Aorta (tissue), 5 donors: ENCODE results near the gene SOHLH2. TPM values are rescaled to one million over a fixed set of nuclear protein-coding genes. Genes with fewer than 3 reads are reported as not detected.

ENCODE experiments used
- ATAC-seq: fragments of 200-7000 bp; cut with Tn5 transposase; one replicate; pipeline ENCODE4 v1.9.1; 2022; ENCODE audit warnings: moderate library complexity; ENCODE audit not compliant: low FRiP score
- DNase-seq, 2 donors: peaks; one replicate each; pipeline ENCODE4 v3.0.0-alpha.2; 2020
- H3K27ac ChIP-seq, 2 donors: one replicate each; pipeline ENCODE4 v1.5.1; 2013; ENCODE audit warnings: low read length in 2 of 2, mild to moderate bottlenecking in 2 of 2, moderate library complexity in 2 of 2, control low read depth in 1 of 2, inconsistent platforms in 1 of 2, low read depth in 1 of 2
- H3K27me3 ChIP-seq, 2 donors: one replicate each; pipeline ENCODE4 v1.6.1; 2013; ENCODE audit warnings: control low read depth in 1 of 2, low read length in 1 of 2, mild to moderate bottlenecking in 1 of 2, moderate library complexity in 1 of 2; ENCODE audit not compliant: insufficient read depth in 2 of 2, control insufficient read depth in 1 of 2
- H3K36me3 ChIP-seq, 2 donors: one replicate each; pipeline ENCODE4 v1.6.1; 2013; ENCODE audit warnings: control low read depth in 1 of 2, low read length in 1 of 2, mild to moderate bottlenecking in 1 of 2; ENCODE audit not compliant: insufficient read depth in 2 of 2, control insufficient read depth in 1 of 2
- H3K4me1 ChIP-seq, 2 donors: one replicate each; pipeline ENCODE4 v1.6.1; 2013; ENCODE audit warnings: low read length in 2 of 2, control low read depth in 1 of 2, mild to moderate bottlenecking in 1 of 2, moderate library complexity in 1 of 2; ENCODE audit not compliant: insufficient read depth in 2 of 2, control insufficient read depth in 1 of 2
- H3K4me3 ChIP-seq, 2 donors: one replicate each; pipeline ENCODE4 v1.5.1; 2013; ENCODE audit warnings: low read length in 2 of 2, control low read depth in 1 of 2, mild to moderate bottlenecking in 1 of 2
- H3K9me3 ChIP-seq: one replicate; pipeline ENCODE4 v1.6.1; 2013; ENCODE audit warnings: mild to moderate bottlenecking, low read length; ENCODE audit not compliant: control insufficient read depth
- WGBS, 2 donors: extraction: QIAGEN DNeasy Blood & Tissue Kit; methylation state at CpG; one replicate each; pipeline ENCODE4 v1.1.7; 2013; 5-methylcytosine and 5-hydroxymethylcytosine counted together
- intact Hi-C, 2 donors: fragments of 100-400 bp; cut with DNase I; formaldehyde crosslinking; loops; one replicate each; pipeline versions ENCODE4 v1.14.2 to v1.15.0; 2022
- polyA plus RNA-seq, 2 donors: library from polyadenylated mRNA; stranded (reverse); fragments of 200-250 nt; gene quantifications; one replicate each; pipeline ENCODE4 v1.2.3, GENCODE V29; 2013
- total RNA-seq, 2 donors: library from RNA; stranded (reverse); fragmentation: NEBNext Ultra II Directional; extraction: Animal tissue kit (Norgen Biotek cat#: 25700); gene quantifications; one replicate each; pipeline ENCODE4 v1.2.1, GENCODE V29; 2021
- donor health status: healthy with polysubstance abuse.
- donor health status: Bipolar disorder and iron deficiency.
- donor health status: DM: no; HTN: no; CAD: no.
- donor health status: DM: no; HTN: no; CAD: no.
- donor health status: DM: yes; HTN: yes; CAD: no.

Gene SOHLH2
- total and polyA plus RNA-seq, 4 donors, result 0.63 TPM; not detected in 3

- intact Hi-C loops, result no loop called here
- 94% methylated on average over 4 of the region's 4 CpGs for WGBS, 2 donors
- Histone ChIP-seq H3K27ac (no peak overlapping the region), H3K4me3 (no peak overlapping the region), H3K27me3 (no peaks in the 10 kb centered on the region), H3K36me3 (no peaks in the 10 kb centered on the region), H3K4me1 (no peaks in the 10 kb centered on the region), H3K9me3 (peaks cover 2% of the 10 kb centered on the region)
- DNase-seq (no peak), ATAC-seq (no peak)
Measured at GRCh38 chr13:36210738-36211137, 3.6 kb downstream of the SOHLH2 start.

DNA sequence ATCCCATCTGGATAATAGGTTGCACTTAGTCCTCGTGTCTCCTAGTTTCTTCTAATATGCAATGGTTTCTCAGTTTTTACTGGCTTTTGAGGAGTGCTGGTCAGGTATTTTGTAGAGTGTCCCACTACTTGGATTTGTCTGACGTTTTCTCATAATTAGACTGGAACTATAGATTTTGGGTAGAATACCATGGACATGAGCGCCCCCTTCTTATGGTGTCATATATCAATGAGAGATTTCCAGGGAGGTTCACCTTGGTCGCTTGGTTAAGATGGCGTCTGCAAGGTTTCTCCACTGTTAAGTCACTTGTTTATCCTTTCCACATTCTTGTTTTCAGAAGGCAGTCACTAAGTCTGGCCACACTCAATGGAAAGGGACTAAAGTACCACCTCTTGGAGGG, 6.7 kb downstream of the SOHLH2 start:
- DNase-seq (no peak), ATAC-seq (no peak)
- H3K36me3 ChIP-seq, result no peaks in the 10 kb centered on the region
- H3K4me1 ChIP-seq, result no peaks in the 10 kb centered on the region
- 74 to 80% methylated on average over 5 of the region's 5 CpGs for WGBS, 2 donors
- H3K27me3 ChIP-seq, result no peaks in the 10 kb centered on the region
- peaks cover 2% of the 10 kb centered on the region for H3K9me3 ChIP-seq
- no peak overlapping the region for H3K27ac ChIP-seq
- no peak overlapping the region for H3K4me3 ChIP-seq
- intact Hi-C loops, result no loop called here

DNA sequence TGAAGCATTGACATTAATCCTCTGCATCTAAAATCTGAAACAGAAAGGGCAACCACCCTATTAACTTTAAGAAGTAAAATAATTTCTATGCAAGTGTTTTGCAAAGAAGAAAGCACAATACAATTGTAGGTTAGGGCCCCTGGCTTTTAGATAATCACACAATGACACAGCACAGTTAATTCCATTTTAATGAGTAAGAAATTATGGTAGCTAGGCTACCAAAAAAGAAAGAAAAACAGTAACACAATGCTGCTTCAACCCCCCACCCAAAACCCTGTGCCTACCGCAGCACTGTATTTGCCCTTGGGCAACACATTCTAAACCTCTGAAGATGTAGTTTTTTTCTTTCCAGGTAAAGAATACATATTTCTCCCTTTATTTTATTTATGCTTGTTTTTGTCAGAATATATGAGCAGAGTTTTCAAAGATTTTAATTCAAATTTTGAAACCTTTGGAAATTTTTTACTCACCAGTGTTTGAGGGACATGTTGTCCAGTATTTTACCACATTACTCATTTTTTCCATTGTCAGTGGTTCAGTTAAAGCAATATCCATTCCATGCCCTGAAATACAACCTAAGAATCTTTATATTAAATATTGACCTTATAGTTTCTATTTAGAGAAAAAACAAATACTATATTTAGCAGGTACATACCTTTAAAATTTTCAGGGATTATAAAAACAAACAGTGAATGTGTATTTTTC, 21.1 kb downstream of the SOHLH2 start:
- no peaks in the 10 kb centered on the region for H3K9me3 ChIP-seq
- DNase-seq (no peak), ATAC-seq (no peak)
- no peaks in the 10 kb centered on the region for H3K4me1 ChIP-seq
- no peaks in the 10 kb centered on the region for H3K27me3 ChIP-seq
- H3K36me3 ChIP-seq, result no peaks in the 10 kb centered on the region
- no peak overlapping the region for H3K27ac ChIP-seq
- no peak overlapping the region for H3K4me3 ChIP-seq
- 85 to 90% methylated on average over 1 of the region's 1 CpG for WGBS, 2 donors
- intact Hi-C loops, result no loop called here

GRCh38 chr13:36192166-36192565, 22.2 kb downstream of the SOHLH2 start:
- no peak overlapping the region for H3K27ac ChIP-seq
- H3K4me3 ChIP-seq, result no peak overlapping the region
- H3K4me1 ChIP-seq, result no peaks in the 10 kb centered on the region
- ATAC-seq, result no peak
- no peak for DNase-seq
- WGBS, 2 donors, result 86 to 90% methylated on average over 6 of the region's 6 CpGs
- no peaks in the 10 kb centered on the region for H3K9me3 ChIP-seq
- no peaks in the 10 kb centered on the region for H3K27me3 ChIP-seq
- no peaks in the 10 kb centered on the region for H3K36me3 ChIP-seq
- intact Hi-C loops, result no loop called here

DNA sequence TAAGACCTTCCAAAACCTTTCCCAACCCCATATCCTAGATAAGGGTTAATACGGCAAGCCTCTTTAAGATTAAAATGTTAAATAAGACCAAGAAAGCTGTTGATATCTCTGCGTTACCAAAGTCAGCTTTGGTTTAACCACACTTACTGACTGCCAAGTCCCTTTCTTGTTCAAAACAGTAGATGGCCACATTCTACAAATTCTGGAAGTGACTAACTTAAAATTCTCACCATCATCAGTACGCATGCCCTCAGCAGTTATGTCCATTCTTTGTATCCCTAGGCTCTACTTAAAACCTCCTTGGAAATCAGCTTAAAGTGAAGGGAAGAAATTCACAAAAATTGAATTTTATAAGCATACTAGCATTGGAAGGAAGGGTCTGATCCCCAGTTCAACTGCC, 23.6 kb downstream of the SOHLH2 start:
- DNase-seq (no peak), ATAC-seq (no peak)
- intact Hi-C loops, result no loop called here

DNA sequence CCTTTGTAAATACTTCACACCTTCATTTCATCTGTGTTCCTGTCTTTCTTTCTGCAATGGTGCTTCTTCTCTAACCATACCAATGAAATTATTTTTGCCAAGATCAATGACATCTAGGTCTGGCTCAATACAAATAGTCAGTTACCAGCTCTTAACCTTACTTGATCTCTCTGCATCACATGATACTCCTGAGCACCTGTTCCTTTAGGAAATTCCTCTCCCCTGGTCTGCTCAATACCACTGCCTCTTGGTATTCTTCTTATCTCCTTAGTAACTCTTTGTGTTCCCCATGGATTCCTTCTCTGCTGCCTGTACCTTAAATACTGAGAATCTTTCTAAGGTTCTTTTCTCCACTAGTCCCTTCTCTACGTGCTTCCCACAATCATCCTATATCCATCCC, 25.9 kb downstream of the SOHLH2 start:
- Histone ChIP-seq H3K4me1 (no peaks in the 10 kb centered on the region), H3K9me3 (no peaks in the 10 kb centered on the region), H3K27me3 (no peaks in the 10 kb centered on the region), H3K27ac (no peak overlapping the region), H3K4me3 (no peak overlapping the region), H3K36me3 (no peaks in the 10 kb centered on the region)
- intact Hi-C loops, result no loop called here
- DNase-seq, result no peak
- 95 to 97% methylated on average over 1 of the region's 1 CpG for WGBS, 2 donors
- ATAC-seq, result no peak

More for the DNA sequence above, 23.6 kb downstream of the SOHLH2 start:
- Histone ChIP-seq H3K9me3 (no peaks in the 10 kb centered on the region), H3K36me3 (no peaks in the 10 kb centered on the region), H3K27me3 (no peaks in the 10 kb centered on the region), H3K27ac (no peak overlapping the region), H3K4me3 (no peak overlapping the region), H3K4me1 (no peaks in the 10 kb centered on the region)
- 75 to 80% methylated on average over 3 of the region's 3 CpGs for WGBS, 2 donors

- no peaks in the 10 kb centered on the region for H3K36me3 ChIP-seq
- ATAC-seq, result no peak
Measured at GRCh38 chr13:36183901-36184300, 30.5 kb downstream of the SOHLH2 start.

DNA sequence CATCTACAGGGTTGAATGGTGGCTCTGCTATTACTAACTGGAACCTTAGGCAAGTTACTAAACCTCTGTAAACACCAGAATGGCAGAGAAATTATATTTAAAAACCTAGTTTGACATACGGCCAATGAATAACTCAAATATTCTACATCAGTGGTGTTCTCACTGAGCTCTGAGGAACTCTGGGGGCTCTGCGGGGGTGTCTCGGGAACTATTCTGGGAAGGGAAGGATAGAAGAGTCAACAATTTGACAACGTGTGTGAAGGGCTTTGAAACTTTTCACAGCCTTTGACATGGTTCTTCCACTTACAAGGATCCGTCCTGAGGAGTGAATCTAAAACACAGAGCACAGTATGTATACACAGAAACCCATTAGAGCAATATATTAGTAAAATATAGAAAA, 38.7 kb downstream of the SOHLH2 start:
- intact Hi-C loops, result no loop called here
- H3K9me3 ChIP-seq, result no peaks in the 10 kb centered on the region
- no peaks in the 10 kb centered on the region for H3K27me3 ChIP-seq
- WGBS, 2 donors, result 48 to 56% methylated on average over 5 of the region's 5 CpGs
- no peaks in the 10 kb centered on the region for H3K4me1 ChIP-seq
- DNase-seq (no peak), ATAC-seq (no peak)
- no peak overlapping the region for H3K27ac ChIP-seq
- no peaks in the 10 kb centered on the region for H3K36me3 ChIP-seq
- H3K4me3 ChIP-seq, result no peak overlapping the region

More at GRCh38 chr13:36183901-36184300, 30.5 kb downstream of the SOHLH2 start:
- H3K27me3 ChIP-seq, result no peaks in the 10 kb centered on the region
- H3K4me3 ChIP-seq, result no peak overlapping the region
- no peaks in the 10 kb centered on the region for H3K4me1 ChIP-seq
- H3K9me3 ChIP-seq, result no peaks in the 10 kb centered on the region
- intact Hi-C loops, result no loop called here
- H3K27ac ChIP-seq, result no peak overlapping the region
- no peak for DNase-seq

- DNase-seq (no peak), ATAC-seq (no peak)
- Histone ChIP-seq H3K4me3 (no peak overlapping the region), H3K36me3 (no peaks in the 10 kb centered on the region), H3K4me1 (no peaks in the 10 kb centered on the region), H3K9me3 (no peaks in the 10 kb centered on the region), H3K27me3 (no peaks in the 10 kb centered on the region), H3K27ac (no peak overlapping the region)
- intact Hi-C loops, result no loop called here
- WGBS, 2 donors, result 78 to 80% methylated on average over 7 of the region's 7 CpGs
Measured at GRCh38 chr13:36174923-36175322, 39.4 kb downstream of the SOHLH2 start.
